Loucy (cell line): Measurements from ENCODE around the gene TMEM53.

Experiments
- CTCF ChIP-seq: fragments of 200-600 bp; sonication (generic); conservative IDR thresholded peaks from 2 replicates; pipeline ENCODE4 v1.5.1; 2014; ENCODE audit warnings: mild to moderate bottlenecking, antibody characterized with exemption, low read length
- EZH2phosphoT487 ChIP-seq: fragments of 200-600 bp; IDR thresholded peaks from 2 replicates; pipeline ENCODE4 v1.6.1; 2018; ENCODE audit warnings: antibody characterized with exemption, mild to moderate bottlenecking, moderate library complexity, borderline replicate concordance

- TF ChIP-seq CTCF: peak; percentile 49
- no peak for TF ChIP-seq EZH2phosphoT487
Measured at GRCh38 chr1:44609412-44609767, 64.9 kb downstream of the TMEM53 start.
